Measurements from ENCODE around the gene NTF4. TPM values are rescaled to one million over a fixed set of nuclear protein-coding genes. Genes with fewer than 3 reads are reported as not detected.

NTF4 gene
- total RNA-seq, 1 donor from 2014 or later, result 3.9 TPM

GRCh38 chr19:49094505-49095482, 30.2 kb upstream of the NTF4 start:
- Mint-ChIP-seq H3K27me3 (no peaks in the 10 kb centered on the region), H3K9me3 (no peaks in the 10 kb centered on the region), H3K4me3 (no peak overlapping the region), H3K27ac (no peak overlapping the region), H3K4me1 (ENCODE audit: unreplicated experiment) (peaks cover 8% of the 10 kb centered on the region), H3K36me3 (peaks cover 17% of the 10 kb centered on the region)
- no peak for DNase-seq (ENCODE audit: extremely low spot score, unreplicated experiment)
- TF ChIP-seq CTCF (conservative IDR thresholded peaks at IDR 0.05), result no peak

GRCh38 chr19:49092686-49093085, 28.1 kb upstream of the NTF4 start:
- Mint-ChIP-seq H3K27ac (no peak overlapping the region), H3K4me3 (no peak overlapping the region), H3K27me3 (no peaks in the 10 kb centered on the region), H3K36me3 (peaks cover 12% of the 10 kb centered on the region), H3K4me1 (ENCODE audit: unreplicated experiment) (peaks cover 6% of the 10 kb centered on the region), H3K9me3 (no peaks in the 10 kb centered on the region)
- no peak for DNase-seq (ENCODE audit: extremely low spot score, unreplicated experiment)
- no peak for TF ChIP-seq CTCF (conservative IDR thresholded peaks at IDR 0.05)

- Mint-ChIP-seq H3K4me3 (no peak overlapping the region), H3K27ac (no peak overlapping the region), H3K27me3 (no peaks in the 10 kb centered on the region)
Observed at GRCh38 chr19:49091391-49092038, 26.9 kb upstream of the NTF4 start.

GRCh38 chr19:49086296-49086695, 21.7 kb upstream of the NTF4 start:
- no peak for DNase-seq (ENCODE audit: extremely low spot score, unreplicated experiment)
- peak overlapping the region; percentile 79 for H3K27ac Mint-ChIP-seq
- peaks cover 2% of the 10 kb centered on the region for H3K27me3 Mint-ChIP-seq
- H3K36me3 Mint-ChIP-seq, result peaks cover 11% of the 10 kb centered on the region
- H3K4me1 Mint-ChIP-seq (ENCODE audit: unreplicated experiment), result peaks cover 10% of the 10 kb centered on the region
- no peaks in the 10 kb centered on the region for H3K9me3 Mint-ChIP-seq
- no peak for TF ChIP-seq CTCF (conservative IDR thresholded peaks at IDR 0.05)
- H3K4me3 Mint-ChIP-seq, result peak overlapping the region; percentile 97

More at GRCh38 chr19:49091391-49092038, 26.9 kb upstream of the NTF4 start:
- Mint-ChIP-seq H3K36me3 (peaks cover 18% of the 10 kb centered on the region), H3K4me1 (ENCODE audit: unreplicated experiment) (peaks cover 6% of the 10 kb centered on the region), H3K9me3 (no peaks in the 10 kb centered on the region)
- no peak for TF ChIP-seq CTCF (conservative IDR thresholded peaks at IDR 0.05)
- DNase-seq (ENCODE audit: extremely low spot score, unreplicated experiment), result no peak

GRCh38 chr19:49085868-49086232, 21.2 kb upstream of the NTF4 start:
- no peak for DNase-seq (ENCODE audit: extremely low spot score, unreplicated experiment)
- Mint-ChIP-seq H3K9me3 (no peaks in the 10 kb centered on the region), H3K27ac (peak overlapping the region; percentile 79), H3K27me3 (peaks cover 3% of the 10 kb centered on the region), H3K36me3 (peaks cover 10% of the 10 kb centered on the region), H3K4me3 (peak overlapping the region; percentile 97), H3K4me1 (ENCODE audit: unreplicated experiment) (peaks cover 10% of the 10 kb centered on the region)
- no peak for TF ChIP-seq CTCF (conservative IDR thresholded peaks at IDR 0.05)

All from type B pancreatic cell (in vitro differentiated cells).